NCI-H2029 (cell line): ENCODE data around the gene MACF1.

Experiments used
- DNase-seq: peaks from one replicate; lab custom pipeline; 2025; lab: John Stamatoyannopoulos, UW

Gene MACF1

GRCh38 chr1:39261712-39262221 is 57.3 kb downstream of the MACF1 start:
- no peak for DNase-seq

- no peak for DNase-seq
Measured at GRCh38 chr1:39262802-39263201, 58.3 kb downstream of the MACF1 start.

- no peak for DNase-seq
Measured at GRCh38 chr1:39266269-39266668, 61.8 kb downstream of the MACF1 start.

GRCh38 chr1:39266792-39267191 is 62.3 kb downstream of the MACF1 start:
- no peak for DNase-seq

GRCh38 chr1:39268112-39268581 is 63.7 kb downstream of the MACF1 start:
- DNase-seq, result peak; percentile 100

GRCh38 chr1:39268906-39269305 is 64.4 kb downstream of the MACF1 start:
- DNase-seq, result peak; percentile 73

- DNase-seq, result peak; percentile 65
Measured at GRCh38 chr1:39269349-39269748, 64.9 kb downstream of the MACF1 start.

- DNase-seq, result peak; percentile 94
Measured at GRCh38 chr1:39269791-39270342, 65.4 kb downstream of the MACF1 start.

GRCh38 chr1:39270368-39270767 is 65.9 kb downstream of the MACF1 start:
- DNase-seq, result no peak

GRCh38 chr1:39272027-39272797 is 67.7 kb downstream of the MACF1 start:
- peak; percentile 99 for DNase-seq

- peak; percentile 85 for DNase-seq
Measured at GRCh38 chr1:39272798-39273469, 68.4 kb downstream of the MACF1 start.

- DNase-seq, result no peak
Measured at GRCh38 chr1:39275836-39276507, 71.5 kb downstream of the MACF1 start.

- DNase-seq, result no peak
Measured at GRCh38 chr1:39277879-39278278, 73.4 kb downstream of the MACF1 start.

GRCh38 chr1:39282537-39283216 is 78.2 kb downstream of the MACF1 start:
- no peak for DNase-seq

GRCh38 chr1:39283858-39284257 is 79.4 kb downstream of the MACF1 start:
- DNase-seq, result peak; percentile 80

- DNase-seq, result no peak
Measured at GRCh38 chr1:39287541-39287940, 83.0 kb downstream of the MACF1 start.

GRCh38 chr1:39288735-39289465 is 84.4 kb downstream of the MACF1 start:
- no peak for DNase-seq

GRCh38 chr1:39292401-39292800 is 87.9 kb downstream of the MACF1 start:
- DNase-seq, result no peak

- no peak for DNase-seq
Measured at GRCh38 chr1:39293375-39294070, 89.0 kb downstream of the MACF1 start.

- DNase-seq, result no peak
Measured at GRCh38 chr1:39294531-39294930, 90.0 kb downstream of the MACF1 start.
